GM19023 (cell line): ENCODE data around the gene ST3GAL3.

Source experiments
- ATAC-seq: cut with Tn5 transposase; IDR thresholded peaks from one replicate; pipeline ENCODE4 v1.9.1; 2021; ENCODE audit warnings: mild to moderate bottlenecking, moderate library complexity; ENCODE audit not compliant: unreplicated experiment

ST3GAL3 gene

DNA sequence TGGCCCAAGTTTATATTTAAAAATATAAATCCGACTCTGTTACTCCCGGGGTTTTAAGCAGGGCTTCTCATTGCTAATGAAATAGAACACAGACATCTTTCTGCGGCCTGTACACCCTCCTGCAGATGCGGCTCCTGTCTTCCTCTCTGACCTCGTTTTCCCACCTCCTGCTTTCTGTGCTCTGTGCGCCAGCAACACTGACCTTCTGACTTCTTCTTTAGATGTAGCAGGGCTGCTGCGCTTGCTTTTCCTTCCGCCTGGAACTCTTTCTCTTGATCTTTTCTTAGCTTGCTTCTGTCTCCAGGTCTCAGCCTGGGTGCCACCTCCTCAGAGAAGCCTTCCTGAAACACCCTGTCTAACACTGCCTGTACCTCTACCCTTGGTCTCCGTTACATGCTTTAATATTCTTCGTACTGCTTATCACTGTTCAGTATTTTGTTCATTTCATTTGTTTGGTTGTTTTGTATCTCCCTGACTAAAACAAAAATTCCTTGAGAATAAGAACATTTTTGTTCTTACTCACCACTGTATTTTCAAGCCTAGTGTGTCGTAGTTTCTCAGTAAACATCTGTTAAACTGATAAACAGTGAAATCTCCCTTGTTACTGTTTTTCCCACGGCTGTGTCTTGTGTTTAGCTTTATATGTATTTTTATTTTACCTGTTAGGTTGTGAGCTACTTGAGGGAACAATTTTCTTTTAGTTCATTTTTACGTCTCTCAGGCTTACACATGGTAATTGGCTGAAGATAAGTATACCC is 79.0 kb downstream of the ST3GAL3 start:
- no peak for ATAC-seq

DNA sequence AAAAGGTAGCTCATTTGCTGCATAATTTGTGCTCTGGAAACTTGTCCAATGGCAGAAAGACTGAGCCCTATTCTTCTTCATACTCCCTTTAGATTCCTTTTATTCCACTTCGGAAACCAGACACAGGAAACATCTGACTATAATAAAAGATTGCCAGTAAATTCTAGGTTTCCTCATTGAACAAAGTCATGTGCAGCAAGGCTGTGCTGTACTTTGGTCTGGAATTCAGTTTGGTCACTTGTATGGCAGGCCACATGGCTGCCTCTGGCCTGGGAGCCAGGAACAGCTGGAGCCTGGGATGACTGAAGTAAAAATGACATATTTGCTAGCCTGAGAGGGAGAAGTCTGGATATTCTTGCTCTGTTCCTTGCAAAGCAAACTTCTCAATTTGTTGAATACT is 79.6 kb downstream of the ST3GAL3 start:
- no peak for ATAC-seq

DNA sequence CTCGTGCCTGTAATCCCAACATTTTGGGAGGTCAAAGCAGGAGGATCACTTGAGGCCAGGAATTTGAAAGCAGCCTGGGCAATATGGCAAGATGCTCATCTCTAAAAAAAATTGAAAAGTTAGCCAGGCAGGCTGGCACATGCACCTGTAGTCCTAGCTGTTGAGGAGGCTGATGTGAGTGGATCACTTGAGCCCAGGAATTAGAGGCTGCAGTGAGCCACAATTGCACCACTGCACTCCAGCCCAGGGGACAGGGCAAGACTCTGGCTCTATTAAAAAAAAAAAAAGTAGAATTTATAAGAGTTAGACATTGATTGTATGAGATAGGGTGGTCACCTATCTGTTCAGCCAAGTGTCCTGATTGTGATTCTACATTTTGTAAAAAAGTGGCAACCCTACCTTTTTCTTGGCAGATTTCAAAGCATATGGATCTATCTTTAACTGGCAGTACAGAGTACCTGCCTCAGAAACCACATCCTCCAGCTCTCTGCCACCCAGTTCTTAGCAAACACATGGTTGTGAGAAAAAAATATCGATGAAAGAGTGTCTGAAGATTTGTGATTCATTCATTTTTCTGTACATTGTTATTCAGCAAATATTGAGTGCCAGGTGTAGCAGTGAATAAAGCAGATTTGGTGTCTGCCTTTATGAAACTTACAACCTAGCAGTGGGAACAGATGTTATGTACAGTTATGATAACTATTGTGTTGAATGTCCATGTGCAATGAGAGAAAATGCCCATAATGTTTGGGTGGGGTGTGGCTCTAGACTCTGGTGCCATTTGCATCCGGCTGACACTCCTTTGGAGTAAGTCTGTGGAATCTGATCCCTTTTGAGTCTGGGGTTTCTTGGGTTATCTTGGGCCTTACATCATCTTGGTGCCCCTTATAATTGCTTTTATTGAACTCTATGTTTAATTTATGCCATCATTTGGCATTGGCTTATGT is 82.5 kb downstream of the ST3GAL3 start:
- ATAC-seq: no peak

DNA sequence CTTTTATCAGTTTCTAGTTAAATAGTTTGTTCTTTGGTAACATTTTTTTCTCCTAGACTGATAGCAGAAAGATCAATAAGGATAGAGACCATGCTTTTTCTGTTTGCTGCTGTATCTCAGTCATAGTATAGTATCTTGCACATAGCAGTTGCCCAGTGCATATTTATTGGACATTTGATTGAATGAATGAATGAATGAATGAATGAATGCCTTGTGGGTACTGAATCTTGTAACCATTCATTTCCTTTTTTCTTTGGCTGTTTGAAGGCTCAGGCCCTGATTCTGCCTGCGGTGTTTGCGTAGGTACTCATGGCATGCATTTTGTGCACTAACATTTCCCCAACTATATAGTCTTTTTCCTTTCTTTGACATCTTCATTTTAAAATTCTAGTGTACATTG is 83.9 kb downstream of the ST3GAL3 start:
- ATAC-seq: no peak

DNA sequence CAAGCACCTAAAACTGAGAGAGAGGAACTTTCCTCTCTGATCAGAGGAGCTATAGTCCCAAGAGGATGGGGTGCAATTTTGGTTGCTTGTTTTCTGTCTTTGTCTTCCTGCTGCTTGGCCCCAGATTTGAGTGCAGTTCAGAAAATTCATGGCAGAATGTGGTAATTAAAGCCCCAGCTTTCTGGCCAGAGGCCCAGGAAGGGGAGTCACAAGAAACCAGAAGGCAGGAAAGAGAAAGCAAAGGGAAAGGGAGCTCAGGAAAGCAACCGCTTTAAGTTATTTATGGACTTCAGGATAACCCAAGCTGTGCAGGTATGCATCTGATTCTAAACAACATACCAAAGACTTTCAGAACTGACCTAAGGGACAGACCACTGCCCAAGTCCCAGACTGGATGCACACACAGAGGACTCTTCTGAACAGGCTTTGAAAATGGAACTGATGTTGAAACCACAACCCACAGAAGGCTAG is 88.8 kb downstream of the ST3GAL3 start:
- ATAC-seq: no peak

DNA sequence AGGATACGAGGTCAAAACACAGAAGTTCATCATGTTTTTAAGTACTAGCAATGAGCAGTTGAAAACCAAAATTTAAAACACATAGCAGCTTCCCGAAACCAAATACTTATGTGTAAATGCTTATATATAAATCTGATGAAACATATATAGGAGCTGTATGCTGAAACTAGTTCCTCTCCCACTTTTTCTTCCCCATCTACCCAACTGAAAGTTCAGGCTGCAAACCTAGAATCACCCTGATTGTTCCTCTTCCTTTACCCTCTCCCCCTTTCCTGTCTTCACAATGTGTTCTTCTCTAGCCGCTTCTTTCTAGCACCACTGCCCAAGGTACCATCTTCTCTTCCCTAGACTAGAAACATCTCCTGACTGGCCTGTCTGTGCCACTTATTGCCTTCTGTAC is 90.6 kb downstream of the ST3GAL3 start:
- no peak for ATAC-seq

DNA sequence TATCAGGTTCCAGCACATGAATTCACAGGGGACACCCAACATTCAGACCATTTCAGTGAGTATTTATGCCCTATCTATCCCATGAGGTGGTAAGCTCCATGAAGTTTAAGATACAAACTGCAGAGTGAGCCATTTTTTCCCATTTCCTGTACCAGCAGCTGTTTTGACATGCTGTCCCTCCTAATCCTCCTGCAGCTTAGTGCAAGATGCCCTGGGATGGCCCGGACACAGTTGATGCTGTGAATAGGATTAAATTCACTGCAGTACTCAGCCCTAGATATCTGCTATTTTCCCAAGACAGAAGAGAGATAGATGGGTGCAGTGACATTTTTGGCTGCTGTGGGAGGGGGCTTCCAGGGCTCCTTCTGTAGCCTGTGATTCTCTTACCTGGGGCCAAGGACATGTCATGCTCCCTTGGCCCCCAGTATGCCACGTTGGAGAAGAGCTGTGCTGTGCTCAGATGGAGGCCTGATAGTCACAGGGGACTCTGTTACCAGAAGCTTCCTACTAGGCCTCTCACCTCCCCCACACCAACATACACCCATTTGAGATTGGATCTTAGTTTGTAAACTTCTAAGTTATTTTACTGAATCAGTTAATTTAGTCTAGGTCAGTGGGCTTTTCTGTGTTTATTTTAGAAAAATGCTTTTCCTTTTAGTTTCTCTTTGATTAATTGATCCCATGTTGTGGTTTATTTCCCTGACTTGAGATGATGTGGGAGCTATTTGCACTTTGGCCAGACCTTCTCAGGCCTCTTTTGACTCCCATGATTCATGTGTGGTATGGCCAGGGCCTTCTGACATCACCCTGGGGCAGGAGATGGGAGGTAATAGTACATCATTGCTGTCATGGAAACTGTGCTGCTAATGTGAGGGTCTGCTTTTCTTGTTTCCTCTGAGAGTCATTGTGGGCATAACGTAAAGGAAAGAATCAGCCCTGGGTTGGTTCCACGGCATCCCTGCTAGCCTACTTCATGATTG is 92.6 kb downstream of the ST3GAL3 start:
- ATAC-seq: no peak

- no peak for ATAC-seq
Observed at GRCh38 chr1:43800771-43801170, 93.4 kb downstream of the ST3GAL3 start.

DNA sequence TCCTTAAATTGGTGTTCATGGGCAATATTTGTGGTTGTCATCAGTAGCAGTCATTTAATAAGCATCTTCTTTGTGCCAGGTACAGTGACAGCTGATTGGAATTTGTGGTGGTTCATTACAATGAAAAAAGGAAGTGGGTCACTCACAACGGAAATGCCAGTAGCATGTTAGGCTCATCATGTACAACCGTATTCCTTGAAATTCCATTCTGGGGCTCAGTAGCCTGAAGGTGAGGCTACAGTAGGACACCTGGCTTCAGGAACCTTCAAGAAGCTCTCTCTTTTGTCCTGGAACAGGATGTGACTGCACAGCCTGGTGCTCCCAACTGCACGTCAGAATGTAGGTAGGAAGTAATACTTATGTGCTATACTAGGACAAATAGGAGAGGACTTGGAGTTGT is 93.9 kb downstream of the ST3GAL3 start:
- ATAC-seq: no peak

DNA sequence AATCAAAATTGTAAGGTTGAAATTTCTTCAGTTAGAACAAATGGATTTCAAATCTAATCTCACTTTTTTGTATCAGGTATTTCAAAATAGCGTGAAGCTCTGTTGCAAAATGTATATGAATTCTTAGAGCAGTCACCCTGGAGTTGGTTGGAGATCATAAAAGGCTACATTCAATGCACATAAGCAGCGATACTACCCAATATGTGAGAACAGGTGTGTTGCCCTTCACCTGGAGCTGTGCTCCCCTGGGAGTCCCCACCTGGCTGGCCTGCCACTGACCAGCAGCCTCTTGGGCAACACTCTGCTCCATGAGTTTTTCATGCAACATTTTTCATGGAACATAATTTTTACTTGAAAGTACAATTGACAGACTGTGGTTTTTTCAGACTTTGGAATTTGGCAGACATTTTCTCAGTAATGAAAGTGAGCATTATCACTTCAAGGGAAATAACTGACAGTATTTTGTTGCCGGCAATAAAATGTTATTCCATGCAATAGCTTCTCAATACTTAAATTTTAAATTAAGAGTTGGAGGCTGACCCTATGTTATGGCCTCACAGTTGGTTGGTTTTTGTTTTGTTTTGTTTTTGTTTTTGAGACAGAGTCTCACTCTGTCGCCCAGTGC is 95.1 kb downstream of the ST3GAL3 start:
- ATAC-seq: no peak

DNA sequence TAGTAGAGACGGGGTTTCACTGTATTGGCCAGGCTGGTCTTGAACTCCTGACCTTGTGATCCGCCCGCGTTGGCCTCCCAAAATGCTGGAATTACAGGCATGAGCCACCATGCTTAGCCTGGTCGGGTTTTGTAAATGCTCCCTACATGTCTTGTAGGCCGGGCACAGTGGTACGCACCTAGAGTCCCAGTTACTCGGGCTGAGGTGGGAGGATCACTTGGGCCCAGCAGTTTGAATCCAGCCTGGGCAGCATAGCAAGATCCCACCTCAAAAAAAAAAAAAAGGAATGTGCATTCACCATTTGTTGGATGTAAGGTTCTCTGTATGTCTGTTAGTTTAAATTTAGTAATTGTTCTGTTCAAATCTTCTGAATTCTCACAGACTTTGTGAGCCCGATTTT is 95.8 kb downstream of the ST3GAL3 start:
- no peak for ATAC-seq

DNA sequence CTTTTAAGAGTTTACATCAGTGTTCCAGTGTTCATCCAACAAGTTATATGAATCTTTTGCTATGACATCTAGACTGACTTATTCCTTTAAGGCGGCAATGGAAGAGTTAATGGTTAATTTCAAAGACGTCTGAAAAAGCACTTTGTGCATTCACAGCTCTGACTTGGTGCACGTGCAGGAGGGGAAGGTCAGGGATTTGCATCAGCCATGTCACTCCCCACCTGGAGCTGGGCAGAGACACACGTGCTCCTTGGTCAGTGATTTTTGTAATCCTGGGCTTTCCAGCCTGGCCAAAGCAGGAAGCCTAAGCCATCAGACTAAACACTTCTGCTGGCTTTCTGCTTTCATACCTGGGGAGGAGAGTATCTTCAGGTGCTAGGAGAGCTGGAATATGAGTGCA is 96.3 kb downstream of the ST3GAL3 start:
- no peak for ATAC-seq

GRCh38 chr1:43804569-43804968 is 97.2 kb downstream of the ST3GAL3 start:
- ATAC-seq: no peak

- ATAC-seq: no peak
Observed at GRCh38 chr1:43805340-43805739, 98.0 kb downstream of the ST3GAL3 start.

DNA sequence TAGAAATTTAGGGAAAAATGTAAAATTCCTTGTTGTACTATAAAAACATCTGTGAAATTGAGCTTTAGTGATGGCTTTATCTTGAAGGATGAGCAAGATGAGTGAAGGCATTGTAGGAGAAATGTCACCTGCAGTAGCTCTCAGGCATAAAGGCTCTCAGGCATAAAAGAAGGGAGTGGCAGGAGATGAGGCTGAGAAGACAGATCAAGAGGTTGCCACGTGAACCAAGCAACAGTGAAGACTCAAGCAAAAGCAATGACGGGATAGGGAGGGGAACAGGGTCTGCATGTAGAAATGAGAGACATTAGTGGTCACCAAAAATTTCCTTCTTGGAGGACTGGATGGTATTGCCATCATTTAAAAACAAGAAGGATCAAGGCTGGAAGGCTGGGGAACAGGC is 98.8 kb downstream of the ST3GAL3 start:
- ATAC-seq: no peak

GRCh38 chr1:43809097-43809673 is 101.8 kb downstream of the ST3GAL3 start:
- no peak for ATAC-seq

DNA sequence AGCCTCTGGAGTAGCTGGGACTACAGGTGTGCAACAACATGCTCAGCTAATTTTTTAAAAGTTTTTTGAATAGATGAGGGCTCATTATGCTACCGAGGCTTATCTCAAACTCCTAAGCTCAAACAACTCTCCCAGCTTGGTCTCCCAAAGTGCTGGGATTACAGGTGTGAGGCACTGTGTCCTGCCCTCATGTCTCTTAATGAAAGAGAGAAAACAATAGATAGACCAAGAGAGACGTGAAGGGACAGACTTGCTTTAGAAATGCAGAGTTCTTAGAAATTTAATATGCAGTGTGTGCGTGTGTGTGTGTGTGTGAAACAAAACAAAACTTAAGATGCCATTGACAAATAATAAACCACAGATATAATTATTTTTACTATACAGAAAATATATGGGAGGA is 105.2 kb downstream of the ST3GAL3 start:
- no peak for ATAC-seq

DNA sequence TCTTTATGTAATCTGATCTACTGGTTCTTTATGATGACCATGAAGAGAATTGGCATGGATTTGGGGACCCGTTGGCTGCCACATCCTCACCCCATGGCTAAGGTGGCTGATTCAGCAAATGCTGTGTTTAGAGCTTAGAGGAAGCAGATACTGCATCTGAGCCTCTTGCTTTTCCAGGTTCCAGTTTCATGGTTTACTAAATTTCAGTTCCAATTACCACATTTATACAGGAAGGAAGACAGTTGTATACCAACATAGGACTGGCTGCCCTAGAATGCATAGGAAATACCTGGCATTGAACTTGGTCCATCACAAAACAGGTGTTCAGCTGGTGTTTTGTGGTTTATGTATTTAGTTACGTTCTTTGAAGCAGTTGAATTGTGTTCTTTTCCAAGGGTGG is 107.1 kb downstream of the ST3GAL3 start:
- ATAC-seq: no peak

DNA sequence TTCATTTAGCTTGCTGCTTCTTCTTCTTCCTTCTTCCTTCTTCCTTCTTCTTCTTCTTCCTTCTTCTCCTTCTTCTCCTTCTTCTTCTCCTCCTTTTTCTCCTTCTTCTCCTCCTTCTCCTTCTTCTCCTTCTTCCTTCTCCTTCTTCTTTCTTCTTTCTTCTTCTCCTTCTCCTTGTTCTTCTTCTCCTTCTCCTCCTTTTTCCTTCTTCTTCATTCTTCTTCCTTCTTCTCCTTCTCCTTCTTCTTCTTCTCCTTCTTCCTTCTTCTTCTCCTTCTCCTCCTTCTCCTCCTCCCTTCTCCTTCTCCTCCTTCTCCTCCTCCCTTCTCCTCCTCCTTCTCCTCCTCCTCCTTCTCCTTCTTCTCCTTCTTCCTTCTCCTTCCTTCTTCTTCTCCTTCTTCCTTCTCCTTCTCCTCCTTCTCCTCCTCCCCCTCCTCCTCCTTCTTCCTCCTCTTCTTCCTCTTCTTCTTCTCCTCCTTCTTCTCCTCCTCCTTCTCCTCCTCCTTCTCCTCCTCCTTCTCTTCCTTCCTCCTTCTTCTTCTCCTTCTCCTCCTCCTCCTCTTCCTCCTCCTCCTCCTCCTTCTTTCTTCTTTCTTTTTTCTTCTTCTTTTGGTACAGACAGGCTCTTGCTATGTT is 110.1 kb downstream of the ST3GAL3 start:
- ATAC-seq: no peak

DNA sequence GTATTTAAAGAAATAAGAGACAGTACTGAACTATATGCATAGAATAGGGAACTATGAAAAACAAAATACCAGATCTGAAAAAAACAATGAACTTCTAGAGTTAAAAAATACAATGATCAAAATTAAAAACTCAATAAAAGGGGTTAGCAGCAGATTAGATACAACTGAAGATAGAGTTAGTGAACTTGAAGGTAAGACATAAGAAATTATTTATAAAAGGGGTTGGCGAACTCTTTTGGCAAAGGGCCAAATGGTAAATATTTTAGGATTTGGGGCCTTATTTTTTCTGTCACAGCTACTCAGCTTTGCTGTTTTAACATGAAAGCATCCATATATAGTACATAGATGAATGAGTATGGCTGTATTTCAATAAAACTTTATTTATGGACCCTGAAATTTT is 111.4 kb downstream of the ST3GAL3 start:
- no peak for ATAC-seq
